OCI-LY3 (cell line): ENCODE data around the gene OR52E4.

Experiments used
- EZH2phosphoT487 ChIP-seq: fragments of 200-600 bp; shearing (Covaris generic); IDR thresholded peaks from 2 replicates; pipeline ENCODE4 v1.6.1; 2018; ENCODE audit warnings: antibody characterized with exemption, mixed run types, low read depth
- TF ChIP-seq, protein P1 (sequence below): fragments of 200-600, 300-600 bp; sonication (generic); IDR thresholded peaks from 2 replicates; pipeline ENCODE4 v1.5.1; 2014; ENCODE audit warnings: antibody characterized with exemption, low read length, low read depth

DNA sequence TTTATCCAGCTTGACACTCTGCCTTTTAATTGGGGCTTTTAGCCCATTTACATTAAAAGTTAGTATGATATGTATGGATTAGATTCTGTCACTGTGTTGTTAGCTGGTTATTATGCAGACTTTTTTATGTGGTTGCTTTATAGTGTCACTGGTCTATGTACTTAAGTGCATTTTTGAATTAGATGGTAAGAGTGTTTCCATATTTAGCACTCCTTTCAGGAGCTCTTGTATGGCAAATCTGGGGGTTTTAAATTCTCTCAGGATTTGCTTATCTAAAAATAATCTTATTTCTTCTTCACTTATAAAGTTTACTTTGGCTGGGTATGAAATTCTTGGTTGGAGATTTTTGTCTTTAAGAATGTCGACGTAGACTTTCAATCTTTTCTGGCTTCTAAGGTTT, 42.7 kb upstream of the OR52E4 start:
- TF ChIP-seq, protein P1, sequence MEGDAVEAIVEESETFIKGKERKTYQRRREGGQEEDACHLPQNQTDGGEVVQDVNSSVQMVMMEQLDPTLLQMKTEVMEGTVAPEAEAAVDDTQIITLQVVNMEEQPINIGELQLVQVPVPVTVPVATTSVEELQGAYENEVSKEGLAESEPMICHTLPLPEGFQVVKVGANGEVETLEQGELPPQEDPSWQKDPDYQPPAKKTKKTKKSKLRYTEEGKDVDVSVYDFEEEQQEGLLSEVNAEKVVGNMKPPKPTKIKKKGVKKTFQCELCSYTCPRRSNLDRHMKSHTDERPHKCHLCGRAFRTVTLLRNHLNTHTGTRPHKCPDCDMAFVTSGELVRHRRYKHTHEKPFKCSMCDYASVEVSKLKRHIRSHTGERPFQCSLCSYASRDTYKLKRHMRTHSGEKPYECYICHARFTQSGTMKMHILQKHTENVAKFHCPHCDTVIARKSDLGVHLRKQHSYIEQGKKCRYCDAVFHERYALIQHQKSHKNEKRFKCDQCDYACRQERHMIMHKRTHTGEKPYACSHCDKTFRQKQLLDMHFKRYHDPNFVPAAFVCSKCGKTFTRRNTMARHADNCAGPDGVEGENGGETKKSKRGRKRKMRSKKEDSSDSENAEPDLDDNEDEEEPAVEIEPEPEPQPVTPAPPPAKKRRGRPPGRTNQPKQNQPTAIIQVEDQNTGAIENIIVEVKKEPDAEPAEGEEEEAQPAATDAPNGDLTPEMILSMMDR: no peak
- no peak for TF ChIP-seq EZH2phosphoT487
